LNCAP (cell line): ENCODE results near the gene DCAF8.

Experiments
- TF ChIP-seq, protein P1 (sequence below): fragments of 450-650 bp; IDR thresholded peaks from 2 replicates; pipeline ENCODE4 v1.5.1; 2017; ENCODE audit warnings: mild to moderate bottlenecking

The DCAF8 gene

DNA sequence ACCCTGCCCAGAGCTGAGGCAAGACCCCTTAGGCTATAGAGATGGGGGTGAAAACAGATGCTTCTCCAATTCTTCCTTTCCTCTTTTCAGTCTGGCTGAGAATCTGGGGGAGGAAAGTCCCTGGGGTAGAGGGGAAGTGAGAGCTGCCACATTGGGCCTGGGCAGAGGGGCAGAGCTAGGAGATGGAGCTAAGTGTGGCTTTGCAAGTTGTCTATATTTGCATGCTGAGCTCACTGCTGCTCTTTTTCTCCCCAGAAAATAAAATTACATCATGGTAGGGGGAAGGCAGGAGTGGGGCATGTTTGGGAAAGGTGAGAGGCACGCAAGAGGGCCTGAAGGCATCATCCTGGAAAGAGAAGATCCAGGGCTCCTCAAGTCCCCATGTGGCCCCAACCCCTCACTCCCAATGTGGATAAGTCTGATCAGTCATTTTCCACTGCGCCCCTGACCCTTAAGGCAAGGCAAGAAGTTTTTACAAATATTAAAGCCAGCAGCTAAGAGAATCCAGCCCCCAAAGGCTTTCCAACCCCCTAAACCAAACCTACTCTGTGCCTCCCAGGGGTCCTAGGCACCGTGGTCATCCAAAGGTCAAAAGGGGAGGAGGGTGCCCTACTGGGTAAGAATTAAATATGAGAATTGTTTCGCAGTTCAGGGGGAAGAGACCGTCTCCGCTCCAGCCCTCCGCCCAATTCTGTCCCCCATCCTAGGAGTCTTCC is 57.7 kb downstream of the DCAF8 start:
- TF ChIP-seq, protein P1, sequence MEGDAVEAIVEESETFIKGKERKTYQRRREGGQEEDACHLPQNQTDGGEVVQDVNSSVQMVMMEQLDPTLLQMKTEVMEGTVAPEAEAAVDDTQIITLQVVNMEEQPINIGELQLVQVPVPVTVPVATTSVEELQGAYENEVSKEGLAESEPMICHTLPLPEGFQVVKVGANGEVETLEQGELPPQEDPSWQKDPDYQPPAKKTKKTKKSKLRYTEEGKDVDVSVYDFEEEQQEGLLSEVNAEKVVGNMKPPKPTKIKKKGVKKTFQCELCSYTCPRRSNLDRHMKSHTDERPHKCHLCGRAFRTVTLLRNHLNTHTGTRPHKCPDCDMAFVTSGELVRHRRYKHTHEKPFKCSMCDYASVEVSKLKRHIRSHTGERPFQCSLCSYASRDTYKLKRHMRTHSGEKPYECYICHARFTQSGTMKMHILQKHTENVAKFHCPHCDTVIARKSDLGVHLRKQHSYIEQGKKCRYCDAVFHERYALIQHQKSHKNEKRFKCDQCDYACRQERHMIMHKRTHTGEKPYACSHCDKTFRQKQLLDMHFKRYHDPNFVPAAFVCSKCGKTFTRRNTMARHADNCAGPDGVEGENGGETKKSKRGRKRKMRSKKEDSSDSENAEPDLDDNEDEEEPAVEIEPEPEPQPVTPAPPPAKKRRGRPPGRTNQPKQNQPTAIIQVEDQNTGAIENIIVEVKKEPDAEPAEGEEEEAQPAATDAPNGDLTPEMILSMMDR: no peak

DNA sequence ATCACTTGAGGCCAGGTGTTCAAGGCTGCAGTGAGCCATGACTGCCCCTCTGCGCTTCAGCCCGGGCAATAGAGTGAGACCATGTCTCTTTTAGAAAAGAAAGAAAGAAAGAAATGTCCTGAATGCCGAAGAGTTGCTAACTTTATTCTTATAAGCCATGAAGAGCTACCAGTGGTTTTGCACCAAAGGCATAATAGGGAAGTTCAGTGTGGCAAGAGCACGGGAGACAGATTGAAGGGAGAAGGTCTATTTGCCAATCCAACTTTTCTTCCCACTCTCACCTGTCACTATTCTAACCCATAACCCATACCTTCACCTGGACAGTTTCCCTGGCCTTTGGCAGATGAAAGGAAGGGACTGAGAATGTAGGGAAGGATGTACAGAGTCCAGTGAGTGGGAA is 61.6 kb downstream of the DCAF8 start:
- TF ChIP-seq, protein P1: no peak

DNA sequence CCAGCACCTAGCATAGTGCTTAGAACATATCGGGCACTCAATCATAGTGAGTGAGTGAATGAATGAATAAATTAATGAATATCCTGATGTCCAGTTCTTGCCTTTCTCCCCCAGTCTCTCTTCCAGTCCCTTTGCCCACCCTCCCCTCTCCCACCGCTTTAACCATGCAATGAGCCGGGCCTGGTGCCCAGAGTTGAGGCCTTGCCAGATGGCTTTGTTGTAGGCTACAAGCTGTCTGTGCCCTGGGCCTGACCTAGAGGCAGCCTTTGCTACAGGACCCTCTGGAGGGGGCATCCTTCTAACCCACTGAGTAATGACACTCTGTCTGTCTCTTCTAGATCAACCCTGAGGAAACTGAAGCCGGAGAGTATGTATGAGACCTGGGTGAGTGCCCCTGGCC is 65.1 kb downstream of the DCAF8 start:
- TF ChIP-seq, protein P1: no peak

DNA sequence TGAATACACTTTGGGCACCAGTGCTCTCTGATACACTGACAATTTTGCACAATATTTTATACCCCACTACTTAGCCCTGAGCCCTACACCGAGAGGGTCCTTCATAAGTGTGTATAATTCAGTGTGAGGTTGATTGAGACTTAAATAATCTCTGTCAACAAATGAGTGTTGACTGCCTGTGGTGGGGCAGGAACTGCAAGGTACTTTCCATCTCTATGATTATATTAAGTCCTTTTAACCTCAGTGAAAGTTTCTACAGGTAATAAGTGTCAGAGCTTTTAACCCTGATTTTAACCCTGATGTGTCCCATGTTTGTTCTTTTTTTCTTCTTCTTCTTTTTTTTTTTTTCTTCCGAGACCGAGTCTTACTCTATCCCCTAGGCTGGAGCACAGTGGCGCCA is 66.2 kb downstream of the DCAF8 start:
- TF ChIP-seq, protein P1: no peak

DNA sequence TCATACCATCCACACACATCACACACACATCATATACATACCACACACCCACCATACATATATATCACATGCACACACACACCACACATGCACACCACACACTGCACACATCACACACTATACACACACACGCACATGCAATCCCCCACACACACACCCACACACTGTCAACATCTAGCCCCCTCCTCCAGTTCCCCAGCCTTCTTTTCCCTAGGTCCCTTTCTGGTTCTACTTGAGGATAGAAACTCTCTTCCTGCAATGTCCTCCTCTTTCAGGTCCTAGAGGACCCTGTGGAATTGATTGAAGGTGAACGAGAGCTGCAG is 67.7 kb downstream of the DCAF8 start:
- TF ChIP-seq, protein P1: no peak

DNA sequence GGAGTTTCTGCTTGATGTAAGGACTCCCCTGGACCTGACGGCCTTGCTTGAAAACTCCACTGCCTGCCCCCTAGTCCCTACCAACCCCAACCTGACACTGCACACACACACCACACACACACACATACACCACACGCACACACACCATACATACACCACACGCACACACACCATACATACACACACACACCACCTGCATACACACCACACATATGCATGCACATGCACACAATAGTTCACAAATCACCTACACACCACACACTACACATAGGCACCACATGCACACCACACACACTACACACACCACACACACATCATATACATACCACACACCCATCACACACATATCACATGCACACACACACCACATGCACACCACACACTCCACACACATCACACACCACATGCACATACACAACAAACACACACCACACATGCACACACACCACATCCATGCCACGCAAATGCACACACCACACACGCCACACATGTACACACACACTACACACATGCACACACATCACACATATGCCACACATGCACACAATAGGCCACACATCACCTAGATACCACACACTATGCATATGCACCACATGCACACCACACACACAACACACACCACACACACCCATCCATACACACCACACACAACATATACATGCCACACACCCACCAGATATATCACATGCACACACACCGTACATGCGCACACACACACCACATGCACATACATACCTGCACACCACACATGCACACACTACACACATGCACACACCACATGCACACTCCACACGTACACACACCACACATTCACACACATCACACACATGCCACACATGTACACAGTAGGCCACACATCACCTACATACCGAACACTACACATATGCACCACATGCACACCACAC is 68.3 kb downstream of the DCAF8 start:
- TF ChIP-seq, protein P1: no peak

DNA sequence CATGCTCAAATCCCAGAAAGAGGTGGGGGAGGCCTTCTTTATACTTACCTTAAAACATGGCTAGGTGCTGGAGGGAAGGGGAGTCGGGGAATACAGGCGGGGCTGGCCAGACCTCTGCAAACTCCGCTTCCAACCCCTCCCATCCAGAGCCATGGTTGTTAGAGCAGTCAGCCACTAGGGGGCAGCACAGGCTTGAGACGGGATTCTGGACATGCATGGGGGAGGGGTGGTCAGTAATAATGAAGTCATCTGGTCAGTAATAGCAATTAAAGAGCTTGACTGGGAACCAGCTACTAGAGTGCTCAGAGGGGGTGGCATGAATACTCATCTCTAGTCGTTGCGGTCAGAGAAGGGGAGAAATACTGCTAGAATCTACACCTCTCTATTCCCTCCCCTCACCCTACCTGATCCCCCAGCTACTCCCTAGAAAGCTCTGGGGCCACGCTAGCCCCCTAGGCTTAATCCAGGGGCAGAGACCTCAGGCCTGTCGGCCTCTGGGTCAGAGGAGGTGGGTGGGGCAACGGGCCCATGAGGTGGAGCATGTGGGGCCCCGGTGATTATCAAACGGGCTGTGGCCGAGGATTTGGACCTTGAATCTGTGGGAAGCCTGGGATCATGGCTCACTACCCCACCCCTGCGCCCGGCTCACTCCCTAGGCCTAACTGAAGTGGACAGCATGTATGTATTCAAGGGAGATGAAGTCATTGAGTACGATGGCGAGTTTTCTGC is 69.1 kb downstream of the DCAF8 start:
- TF ChIP-seq, protein P1: peak; percentile 98
